GM21447 (cell line): ENCODE data around the gene RDH14.

ENCODE experiments used
- ATAC-seq: cut with Tn5 transposase; IDR thresholded peaks from one replicate; pipeline ENCODE4 v1.9.1; 2021; ENCODE audit not compliant: unreplicated experiment

The RDH14 gene

GRCh38 chr2:18525236-18525635 is 35.2 kb downstream of the RDH14 start:
- ATAC-seq = no peak

- no peak for ATAC-seq
Measured at GRCh38 chr2:18522484-18523146, 37.8 kb downstream of the RDH14 start.

GRCh38 chr2:18520451-18521425 is 39.7 kb downstream of the RDH14 start:
- ATAC-seq = peak; percentile 89

- ATAC-seq = no peak
Measured at GRCh38 chr2:18519914-18520450, 40.5 kb downstream of the RDH14 start.

GRCh38 chr2:18518116-18519111 is 42.0 kb downstream of the RDH14 start:
- no peak for ATAC-seq

- ATAC-seq = no peak
Measured at GRCh38 chr2:18517386-18517785, 43.1 kb downstream of the RDH14 start.

GRCh38 chr2:18516112-18516511 is 44.3 kb downstream of the RDH14 start:
- no peak for ATAC-seq

- no peak for ATAC-seq
Measured at GRCh38 chr2:18514526-18515461, 45.7 kb downstream of the RDH14 start.

GRCh38 chr2:18510775-18511174 is 49.7 kb downstream of the RDH14 start:
- ATAC-seq = no peak

- ATAC-seq = peak; percentile 91
Measured at GRCh38 chr2:18506883-18507509, 53.5 kb downstream of the RDH14 start.

GRCh38 chr2:18505703-18506341 is 54.6 kb downstream of the RDH14 start:
- ATAC-seq = no peak
